Upper lobe of right lung (tissue), 1 donor: ENCODE results near the gene NRBP1. TPM values are rescaled to one million over a fixed set of nuclear protein-coding genes. Genes with fewer than 3 reads are reported as not detected.

Experiments used
- ATAC-seq: fragments of 200-7000 bp; cut with Tn5 transposase; one replicate; pipeline ENCODE4 v1.9.1; 2020; ENCODE audit warnings: mild to moderate bottlenecking, moderate library complexity
- DNase-seq: peaks from one replicate; pipeline ENCODE4 v3.0.0-alpha.2; 2020
- H3K27ac ChIP-seq: fragments of 200-600 bp; one replicate; pipeline ENCODE4 v1.8.0; 2022
- H3K27me3 ChIP-seq: fragments of 200-600 bp; one replicate; pipeline ENCODE4 v1.8.0; 2022; ENCODE audit warnings: mild to moderate bottlenecking
- H3K36me3 ChIP-seq: fragments of 200-600 bp; one replicate; pipeline ENCODE4 v1.8.0; 2022
- H3K4me1 ChIP-seq: fragments of 200-600 bp; one replicate; pipeline ENCODE4 v1.8.0; 2022
- H3K4me3 ChIP-seq: fragments of 200-600 bp; one replicate; pipeline ENCODE4 v1.8.0; 2022; ENCODE audit warnings: mild to moderate bottlenecking
- H3K9me3 ChIP-seq: fragments of 200-600 bp; one replicate; pipeline ENCODE4 v1.8.0; 2022
- CTCF ChIP-seq: fragments of 200-600 bp; IDR thresholded peaks from one replicate; pipeline ENCODE4 v1.8.0; 2022; ENCODE audit warnings: antibody characterized with exemption
- intact Hi-C: fragments of 100-400 bp; cut with DNase I; formaldehyde crosslinking; loops from one replicate; pipeline ENCODE4 v1.11.0; 2022
- total RNA-seq: library from RNA; stranded (reverse); fragmentation: NEBNext Ultra II Directional; extraction: Animal tissue kit (Norgen Biotek cat#: 25700); gene quantifications from one replicate; pipeline ENCODE4 v1.2.1, GENCODE V29; 2021
- donor health status: DM: no; HTN: yes; CAD: no; lungs with severe emphysema.

NRBP1 gene
- total RNA-seq, 1 donor from 2014 or later: 75.8 TPM

DNA sequence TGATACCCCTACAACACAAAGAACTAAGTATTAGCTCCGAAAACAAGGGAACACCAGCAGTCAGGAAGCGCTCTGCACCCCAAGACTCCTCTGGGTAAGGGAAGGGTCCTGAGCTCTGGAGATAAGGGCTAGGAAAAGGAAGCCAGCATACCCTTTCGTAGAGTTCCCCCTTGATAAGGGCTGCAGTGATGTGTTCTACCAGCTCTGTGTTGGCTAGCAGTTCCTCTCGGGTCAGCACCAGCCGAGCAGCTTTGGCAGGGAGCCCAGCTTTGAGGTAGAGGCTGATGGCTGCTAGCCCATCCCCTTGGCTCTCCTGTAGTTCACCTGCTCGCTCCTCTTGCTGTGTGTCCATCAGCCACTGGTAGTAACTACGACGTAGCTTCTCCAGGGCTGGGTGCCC lies 32.7 kb downstream of the NRBP1 start:
- H3K4me1 ChIP-seq: no peaks in the 10 kb centered on the region
- H3K36me3 ChIP-seq: peaks cover 41% of the 10 kb centered on the region
- no peak for TF ChIP-seq CTCF
- H3K27ac ChIP-seq: no peak overlapping the region
- H3K27me3 ChIP-seq: no peaks in the 10 kb centered on the region
- H3K9me3 ChIP-seq: no peaks in the 10 kb centered on the region
- ATAC-seq: no peak
- H3K4me3 ChIP-seq: no peak overlapping the region
- intact Hi-C loops: no loop called here
- DNase-seq: no peak

DNA sequence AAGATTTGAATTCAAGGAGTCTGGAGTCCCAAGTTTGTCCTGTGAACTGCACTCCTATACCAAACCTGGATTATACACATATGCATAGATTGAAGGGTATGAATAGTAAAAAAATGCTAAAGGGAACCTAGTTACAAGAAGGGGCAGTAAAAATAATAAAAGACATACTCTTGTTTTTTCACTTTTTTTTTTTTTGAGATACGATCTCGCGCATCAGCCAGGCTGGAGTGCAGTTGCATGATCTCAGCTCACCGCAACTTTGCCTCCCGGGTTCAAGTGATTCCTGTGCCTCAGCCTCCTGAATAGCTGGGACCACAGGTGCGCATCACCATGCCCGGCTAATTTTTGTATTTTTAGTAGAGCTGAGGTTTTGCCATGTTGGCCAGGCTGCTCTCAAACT lies 36.0 kb downstream of the NRBP1 start:
- DNase-seq (no peak), ATAC-seq (no peak)
- H3K36me3 ChIP-seq: peaks cover 10% of the 10 kb centered on the region

DNA sequence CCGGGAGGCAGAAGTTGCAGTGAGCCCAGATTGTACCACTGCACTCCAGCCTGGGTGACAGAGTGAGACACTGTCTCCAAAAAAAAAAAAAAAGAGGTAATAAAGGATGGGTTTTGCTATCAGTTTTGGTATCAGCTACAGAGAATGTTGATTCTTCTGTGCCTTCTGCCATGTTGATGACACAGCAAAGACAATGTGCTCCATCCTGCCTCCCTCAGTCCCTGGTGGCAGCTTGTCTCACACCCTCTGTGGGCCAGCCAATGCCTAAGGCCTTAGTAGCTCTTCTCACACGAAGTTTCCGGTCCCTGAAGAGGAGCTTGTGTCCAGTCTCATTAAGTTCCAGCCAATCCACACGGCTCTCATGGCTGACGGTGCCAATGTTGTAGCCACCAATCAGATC lies 43.5 kb downstream of the NRBP1 start:
- ATAC-seq: no peak
- intact Hi-C loops: no loop called here
- H3K36me3 ChIP-seq: peaks cover 36% of the 10 kb centered on the region

More for the DNA sequence above, 36.0 kb downstream of the NRBP1 start:
- Histone ChIP-seq H3K4me3 (no peak overlapping the region), H3K27me3 (no peaks in the 10 kb centered on the region), H3K27ac (no peak overlapping the region), H3K4me1 (no peaks in the 10 kb centered on the region), H3K9me3 (no peaks in the 10 kb centered on the region)
- no peak for TF ChIP-seq CTCF
- intact Hi-C loops: no loop called here

DNA sequence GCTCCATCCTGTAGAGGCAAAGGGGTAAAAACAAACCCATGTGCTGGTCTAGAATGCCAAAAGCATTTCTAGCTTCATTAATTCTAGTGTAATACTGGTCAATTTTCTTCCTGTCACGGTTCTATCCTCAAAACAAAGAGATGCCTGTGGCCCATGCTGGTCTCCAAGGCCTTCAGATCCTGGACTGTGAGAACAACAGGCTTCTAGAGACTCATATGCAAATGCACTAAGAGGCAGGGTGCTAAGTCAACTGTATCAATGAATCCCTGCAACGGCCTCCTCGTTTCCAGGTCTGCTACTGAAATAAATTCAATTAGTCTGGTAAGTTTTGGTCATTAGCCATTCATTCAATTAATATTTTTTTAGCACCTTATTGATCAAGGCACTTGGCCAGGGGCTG lies 57.1 kb downstream of the NRBP1 start:
- intact Hi-C loops: no loop called here
- H3K36me3 ChIP-seq: peaks cover 21% of the 10 kb centered on the region
- no peak overlapping the region for H3K4me3 ChIP-seq
- peaks cover 3% of the 10 kb centered on the region for H3K4me1 ChIP-seq
- no peaks in the 10 kb centered on the region for H3K27me3 ChIP-seq
- H3K27ac ChIP-seq: no peak overlapping the region
- no peaks in the 10 kb centered on the region for H3K9me3 ChIP-seq
- TF ChIP-seq CTCF: no peak
- no peak for ATAC-seq
- no peak for DNase-seq

More for the DNA sequence above, 43.5 kb downstream of the NRBP1 start:
- H3K9me3 ChIP-seq: no peaks in the 10 kb centered on the region
- no peak overlapping the region for H3K4me3 ChIP-seq
- TF ChIP-seq CTCF: no peak
- no peak for DNase-seq
- no peaks in the 10 kb centered on the region for H3K4me1 ChIP-seq
- H3K27me3 ChIP-seq: no peaks in the 10 kb centered on the region
- no peak overlapping the region for H3K27ac ChIP-seq

DNA sequence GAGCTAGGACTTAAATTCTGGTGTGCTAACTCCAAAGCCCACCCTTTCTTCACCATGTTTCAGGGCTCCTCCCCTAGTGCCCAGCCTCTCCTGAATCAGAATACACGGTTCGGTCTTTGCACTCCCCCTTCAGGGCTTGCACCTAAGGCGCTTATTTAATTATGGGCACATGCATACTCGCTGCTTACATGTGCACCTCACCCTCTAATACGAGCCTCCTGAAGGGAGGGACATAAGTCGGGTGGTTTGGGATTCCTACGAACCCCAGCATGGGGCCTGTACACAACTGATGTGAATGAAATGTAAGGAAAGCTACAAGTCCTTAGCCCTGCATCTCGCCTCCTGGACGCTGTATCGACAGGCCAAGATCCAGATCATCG lies 60.7 kb downstream of the NRBP1 start:
- Histone ChIP-seq H3K36me3 (peaks cover under 1% of the 10 kb centered on the region), H3K4me1 (peaks cover 3% of the 10 kb centered on the region), H3K4me3 (peak overlapping the region; percentile 73), H3K27ac (peak overlapping the region; percentile 80), H3K27me3 (no peaks in the 10 kb centered on the region), H3K9me3 (no peaks in the 10 kb centered on the region)
- TF ChIP-seq CTCF: no peak
- intact Hi-C loops: no loop called here
- ATAC-seq (no peak), DNase-seq (no peak)
